ENCODE data around the gene PROZ. TPM values are rescaled to one million over a fixed set of nuclear protein-coding genes. Genes with fewer than 3 reads are reported as not detected.

Gene PROZ
- polyA plus RNA-seq, 1 of the 3 experiments (the other 2 are of a cell fraction): not detected

- H3K27ac ChIP-seq (ENCODE audit: low read depth in 2 of 2, low read length in 1 of 2): peak within 1 kb of the TSS in 1 of 2 experiments; percentile 75; a peak in 2 of 4 replicates
- DNase-seq: peak; percentile 96
- 34% methylated on average over 11 of the region's 23 CpGs for WGBS (ENCODE audit: low lambda C conversion rate)
- peaks cover 0 to 24% of the 10 kb centered on the region in 2 experiments; a peak in 1 of 4 replicates for H3K4me1 ChIP-seq (ENCODE audit: control insufficient read depth in 1 of 2, insufficient read depth in 2 of 2, low read depth in 1 of 2, low read length in 1 of 2)
- H3K9me2 ChIP-seq: no peaks in the 10 kb centered on the region
- H3K27me3 ChIP-seq (ENCODE audit: insufficient read depth): no peaks in the 10 kb centered on the region
- CTCF ChIA-PET: interaction anchor here (0.7 to 1.0 kb wide), 2 partner anchors 52 to 180 kb away, joined by 3 to 7 read pairs; no protein-coding TSS in a partner anchor
- peak within 1 kb of the TSS; percentile 44 to 52 for H3K4me3 ChIP-seq (ENCODE audit: low read depth in 2 of 2, low read length in 1 of 2)
- H3K79me2 ChIP-seq (ENCODE audit: insufficient read depth): no peaks in the 10 kb centered on the region
- no peaks in the 10 kb centered on the region for H3F3A ChIP-seq (replicated peaks; ENCODE audit: insufficient read depth)
- no peak within 1 kb of the TSS for H3K9ac ChIP-seq
- no peaks in the 10 kb centered on the region for H3K9me3 ChIP-seq
- peak within 1 kb of the TSS; percentile 62; the same call in 1 of the 2 replicates for H3K4me2 ChIP-seq
- TF ChIP-seq, protein P1, sequence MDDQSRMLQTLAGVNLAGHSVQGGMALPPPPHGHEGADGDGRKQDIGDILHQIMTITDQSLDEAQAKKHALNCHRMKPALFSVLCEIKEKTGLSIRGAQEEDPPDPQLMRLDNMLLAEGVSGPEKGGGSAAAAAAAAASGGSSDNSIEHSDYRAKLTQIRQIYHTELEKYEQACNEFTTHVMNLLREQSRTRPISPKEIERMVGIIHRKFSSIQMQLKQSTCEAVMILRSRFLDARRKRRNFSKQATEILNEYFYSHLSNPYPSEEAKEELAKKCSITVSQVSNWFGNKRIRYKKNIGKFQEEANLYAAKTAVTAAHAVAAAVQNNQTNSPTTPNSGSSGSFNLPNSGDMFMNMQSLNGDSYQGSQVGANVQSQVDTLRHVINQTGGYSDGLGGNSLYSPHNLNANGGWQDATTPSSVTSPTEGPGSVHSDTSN (IDR thresholded peaks at IDR 0.05): peak; percentile 75
- TF ChIP-seq NRF1 (IDR thresholded peaks at IDR 0.05; ENCODE audit: low read depth, low read length): no peak
- peak; percentile 77 for TF ChIP-seq RFX5 (IDR thresholded peaks at IDR 0.05; ENCODE audit: low read length)
- no peak for TF ChIP-seq ELF1 (IDR thresholded peaks at IDR 0.05)
- peak; percentile 26; the same call in 1 of the 2 replicates for TF ChIP-seq RCOR1 (IDR thresholded peaks at IDR 0.05; ENCODE audit: low read length)
- TF ChIP-seq CHD2 (IDR thresholded peaks at IDR 0.05; ENCODE audit: low read length, partially characterized antibody): peak; percentile 31
- TF ChIP-seq, protein P2, sequence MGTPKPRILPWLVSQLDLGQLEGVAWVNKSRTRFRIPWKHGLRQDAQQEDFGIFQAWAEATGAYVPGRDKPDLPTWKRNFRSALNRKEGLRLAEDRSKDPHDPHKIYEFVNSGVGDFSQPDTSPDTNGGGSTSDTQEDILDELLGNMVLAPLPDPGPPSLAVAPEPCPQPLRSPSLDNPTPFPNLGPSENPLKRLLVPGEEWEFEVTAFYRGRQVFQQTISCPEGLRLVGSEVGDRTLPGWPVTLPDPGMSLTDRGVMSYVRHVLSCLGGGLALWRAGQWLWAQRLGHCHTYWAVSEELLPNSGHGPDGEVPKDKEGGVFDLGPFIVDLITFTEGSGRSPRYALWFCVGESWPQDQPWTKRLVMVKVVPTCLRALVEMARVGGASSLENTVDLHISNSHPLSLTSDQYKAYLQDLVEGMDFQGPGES (IDR thresholded peaks at IDR 0.05; ENCODE audit: low read depth, low read length): no peak
- peak; percentile 71 for TF ChIP-seq MXI1 (IDR thresholded peaks at IDR 0.05; ENCODE audit: low read depth, low read length)
- peak; percentile 53 for TF ChIP-seq GATA2 (CRISPR knock-in tag; IDR thresholded peaks at IDR 0.05)
- TF ChIP-seq SMC3 (IDR thresholded peaks at IDR 0.05; ENCODE audit: low read depth, low read length): no peak
- 0 out of 4 replicates have a peak, but pooled peaks of 1 of the 2 experiments have one; percentile 25 for TF ChIP-seq EP300 (IDR thresholded peaks at IDR 0.05; ENCODE audit: borderline replicate concordance in 1 of 2, low read depth in 1 of 2, low read length in 1 of 2)
- peak within 1 kb of the TSS; percentile 29; the same call in 1 of the 2 replicates for H2AFZ ChIP-seq (ENCODE audit: low read depth)
- no peaks in the 10 kb centered on the region for H4K20me1 ChIP-seq (ENCODE audit: insufficient read depth)
- POLR2A ChIA-PET: interaction anchor here (0.9 to 1.1 kb wide), 2 partner anchors 31 to 86 kb away, joined by 3 read pairs; partner anchors contain the start of genes CUL4A and PCID2
- no peaks in the 10 kb centered on the region for H3K36me3 ChIP-seq (replicated peaks in 1 of 2; ENCODE audit: control insufficient read depth in 1 of 2, insufficient read depth in 2 of 2, low read length in 1 of 2)
These were observed 35.8 kb upstream of the PROZ start, which contains the start of gene F10 for GRCh38 chr13:113122550-113123225. Gene F10 (plus strand): TSS chr13:113122799. CDS start chr13:113122856, 57 bp downstream.

Data from SK-N-SH (cell line).